ENCODE results near the gene CAMSAP1. TPM values are rescaled to one million over a fixed set of nuclear protein-coding genes. Genes with fewer than 3 reads are reported as not detected.

CAMSAP1 gene
- total and polyA plus RNA-seq, 9 of the 15 experiments (the other 6 are each of a cell fraction or from before 2014, with no cell fraction given), result 1.5 to 28.8 (median 14.3) TPM

DNA sequence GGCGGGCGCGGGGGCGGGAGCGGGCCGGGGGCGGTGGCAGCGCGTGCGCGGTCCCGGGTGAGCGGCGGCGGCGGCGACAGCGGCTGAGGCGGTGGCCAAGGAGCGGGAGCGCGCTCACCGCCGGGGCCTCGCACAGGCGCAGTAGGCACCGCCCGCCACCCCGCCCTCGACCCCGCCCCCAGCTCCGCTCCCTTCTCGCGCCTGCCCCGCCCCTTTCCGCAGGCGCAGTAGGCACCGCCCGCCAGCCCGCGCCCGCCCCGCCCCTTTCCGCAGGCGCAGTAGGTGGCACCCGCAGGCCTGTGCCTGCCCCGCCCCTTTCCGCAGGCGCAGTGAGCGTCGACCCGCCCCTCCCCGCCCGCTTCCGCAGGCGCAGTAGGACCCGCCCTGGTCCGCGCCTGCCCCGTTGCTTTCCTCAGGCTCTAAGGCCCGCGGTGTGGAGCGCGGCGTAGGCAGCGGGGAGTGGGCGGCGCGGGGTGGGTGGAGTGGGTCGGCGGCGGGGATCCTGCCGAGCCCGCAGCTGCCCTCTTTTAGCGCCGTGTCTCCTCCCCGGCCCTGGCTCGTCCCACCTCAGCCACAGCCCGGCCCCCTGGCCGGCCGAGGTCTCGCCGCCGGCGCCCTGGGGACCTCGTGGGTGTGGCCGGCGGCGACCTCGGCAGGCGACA is at the start of gene CAMSAP1 (continued):
- TF ChIP-seq HNRNPUL1 (IDR thresholded peaks at IDR 0.05; ENCODE audit: low read length) (no peak), ZNF263 (CRISPR knock-in tag; IDR thresholded peaks at IDR 0.05; ENCODE audit: borderline replicate concordance) (no peak), NR1H2 (CRISPR knock-in tag; IDR thresholded peaks at IDR 0.05) (no peak), RNF2 (IDR thresholded peaks at IDR 0.05) (no peak), ARID2 (IDR thresholded peaks at IDR 0.05) (no peak), ILK (tag; IDR thresholded peaks at IDR 0.05; ENCODE audit: borderline replicate concordance, low read depth) (no peak), PHB2 (IDR thresholded peaks at IDR 0.05; ENCODE audit: low read depth) (no peak), NFE2 (IDR thresholded peaks at IDR 0.05; ENCODE audit: low read depth) (no peak), SMAD4 (CRISPR knock-in tag; conservative IDR thresholded peaks at IDR 0.05) (0 out of 2 replicates have a peak, but pooled peaks have one; percentile 39), ZNF143 (CRISPR knock-in tag; IDR thresholded peaks at IDR 0.05) (no peak), RAD51 (IDR thresholded peaks at IDR 0.05; ENCODE audit: borderline replicate concordance, low read depth) (no peak), MEIS2 (IDR thresholded peaks at IDR 0.05; ENCODE audit: partially characterized antibody) (peak; percentile 62), ETV5 (CRISPR knock-in tag; IDR thresholded peaks at IDR 0.05; ENCODE audit: low read depth) (no peak), PYGO2 (tag; IDR thresholded peaks at IDR 0.05) (no peak), TAL1 (IDR thresholded peaks at IDR 0.05) (no peak)
- TF ChIP-seq, protein P1, sequence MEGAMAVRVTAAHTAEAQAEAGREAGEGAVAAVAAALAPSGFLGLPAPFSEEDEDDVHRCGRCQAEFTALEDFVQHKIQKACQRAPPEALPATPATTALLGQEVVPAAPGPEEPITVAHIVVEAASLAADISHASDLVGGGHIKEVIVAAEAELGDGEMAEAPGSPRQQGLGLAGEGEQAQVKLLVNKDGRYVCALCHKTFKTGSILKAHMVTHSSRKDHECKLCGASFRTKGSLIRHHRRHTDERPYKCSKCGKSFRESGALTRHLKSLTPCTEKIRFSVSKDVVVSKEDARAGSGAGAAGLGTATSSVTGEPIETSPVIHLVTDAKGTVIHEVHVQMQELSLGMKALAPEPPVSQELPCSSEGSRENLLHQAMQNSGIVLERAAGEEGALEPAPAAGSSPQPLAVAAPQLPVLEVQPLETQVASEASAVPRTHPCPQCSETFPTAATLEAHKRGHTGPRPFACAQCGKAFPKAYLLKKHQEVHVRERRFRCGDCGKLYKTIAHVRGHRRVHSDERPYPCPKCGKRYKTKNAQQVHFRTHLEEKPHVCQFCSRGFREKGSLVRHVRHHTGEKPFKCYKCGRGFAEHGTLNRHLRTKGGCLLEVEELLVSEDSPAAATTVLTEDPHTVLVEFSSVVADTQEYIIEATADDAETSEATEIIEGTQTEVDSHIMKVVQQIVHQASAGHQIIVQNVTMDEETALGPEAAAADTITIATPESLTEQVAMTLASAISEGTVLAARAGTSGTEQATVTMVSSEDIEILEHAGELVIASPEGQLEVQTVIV (CRISPR knock-in tag; IDR thresholded peaks at IDR 0.05; ENCODE audit: borderline replicate concordance), result no peak
- TF ChIP-seq, protein P2, sequence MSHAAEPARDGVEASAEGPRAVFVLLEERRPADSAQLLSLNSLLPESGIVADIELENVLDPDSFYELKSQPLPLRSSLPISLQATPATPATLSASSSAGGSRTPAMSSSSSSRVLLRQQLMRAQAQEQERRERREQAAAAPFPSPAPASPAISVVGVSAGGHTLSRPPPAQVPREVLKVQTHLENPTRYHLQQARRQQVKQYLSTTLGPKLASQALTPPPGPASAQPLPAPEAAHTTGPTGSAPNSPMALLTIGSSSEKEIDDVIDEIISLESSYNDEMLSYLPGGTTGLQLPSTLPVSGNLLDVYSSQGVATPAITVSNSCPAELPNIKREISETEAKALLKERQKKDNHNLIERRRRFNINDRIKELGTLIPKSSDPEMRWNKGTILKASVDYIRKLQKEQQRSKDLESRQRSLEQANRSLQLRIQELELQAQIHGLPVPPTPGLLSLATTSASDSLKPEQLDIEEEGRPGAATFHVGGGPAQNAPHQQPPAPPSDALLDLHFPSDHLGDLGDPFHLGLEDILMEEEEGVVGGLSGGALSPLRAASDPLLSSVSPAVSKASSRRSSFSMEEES (CRISPR knock-in tag; IDR thresholded peaks at IDR 0.05), result no peak
- TF ChIP-seq, protein P3, sequence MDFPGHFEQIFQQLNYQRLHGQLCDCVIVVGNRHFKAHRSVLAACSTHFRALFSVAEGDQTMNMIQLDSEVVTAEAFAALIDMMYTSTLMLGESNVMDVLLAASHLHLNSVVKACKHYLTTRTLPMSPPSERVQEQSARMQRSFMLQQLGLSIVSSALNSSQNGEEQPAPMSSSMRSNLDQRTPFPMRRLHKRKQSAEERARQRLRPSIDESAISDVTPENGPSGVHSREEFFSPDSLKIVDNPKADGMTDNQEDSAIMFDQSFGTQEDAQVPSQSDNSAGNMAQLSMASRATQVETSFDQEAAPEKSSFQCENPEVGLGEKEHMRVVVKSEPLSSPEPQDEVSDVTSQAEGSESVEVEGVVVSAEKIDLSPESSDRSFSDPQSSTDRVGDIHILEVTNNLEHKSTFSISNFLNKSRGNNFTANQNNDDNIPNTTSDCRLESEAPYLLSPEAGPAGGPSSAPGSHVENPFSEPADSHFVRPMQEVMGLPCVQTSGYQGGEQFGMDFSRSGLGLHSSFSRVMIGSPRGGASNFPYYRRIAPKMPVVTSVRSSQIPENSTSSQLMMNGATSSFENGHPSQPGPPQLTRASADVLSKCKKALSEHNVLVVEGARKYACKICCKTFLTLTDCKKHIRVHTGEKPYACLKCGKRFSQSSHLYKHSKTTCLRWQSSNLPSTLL (IDR thresholded peaks at IDR 0.05), result no peak
- TF ChIP-seq, protein P4, sequence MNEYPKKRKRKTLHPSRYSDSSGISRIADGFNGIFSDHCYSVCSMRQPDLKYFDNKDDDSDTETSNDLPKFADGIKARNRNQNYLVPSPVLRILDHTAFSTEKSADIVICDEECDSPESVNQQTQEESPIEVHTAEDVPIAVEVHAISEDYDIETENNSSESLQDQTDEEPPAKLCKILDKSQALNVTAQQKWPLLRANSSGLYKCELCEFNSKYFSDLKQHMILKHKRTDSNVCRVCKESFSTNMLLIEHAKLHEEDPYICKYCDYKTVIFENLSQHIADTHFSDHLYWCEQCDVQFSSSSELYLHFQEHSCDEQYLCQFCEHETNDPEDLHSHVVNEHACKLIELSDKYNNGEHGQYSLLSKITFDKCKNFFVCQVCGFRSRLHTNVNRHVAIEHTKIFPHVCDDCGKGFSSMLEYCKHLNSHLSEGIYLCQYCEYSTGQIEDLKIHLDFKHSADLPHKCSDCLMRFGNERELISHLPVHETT (CRISPR knock-in tag; conservative IDR thresholded peaks at IDR 0.05 in 1 of 2, IDR thresholded peaks at IDR 0.05 in 1 of 2), result no peak; a peak in 1 of 4 replicates
- TF ChIP-seq, protein P5, sequence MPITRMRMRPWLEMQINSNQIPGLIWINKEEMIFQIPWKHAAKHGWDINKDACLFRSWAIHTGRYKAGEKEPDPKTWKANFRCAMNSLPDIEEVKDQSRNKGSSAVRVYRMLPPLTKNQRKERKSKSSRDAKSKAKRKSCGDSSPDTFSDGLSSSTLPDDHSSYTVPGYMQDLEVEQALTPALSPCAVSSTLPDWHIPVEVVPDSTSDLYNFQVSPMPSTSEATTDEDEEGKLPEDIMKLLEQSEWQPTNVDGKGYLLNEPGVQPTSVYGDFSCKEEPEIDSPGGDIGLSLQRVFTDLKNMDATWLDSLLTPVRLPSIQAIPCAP (CRISPR knock-in tag; IDR thresholded peaks at IDR 0.05; ENCODE audit: borderline replicate concordance), result no peak
